HepG2 (cell line): Measurements from ENCODE around the gene GTF2E1. TPM values are rescaled to one million over a fixed set of nuclear protein-coding genes. Genes with fewer than 3 reads are reported as not detected.

ENCODE experiments used
- ATAC-seq: fragments of 200-7000 bp; cut with Tn5 transposase; 3 replicates; pipeline ENCODE4 v1.9.1; 2020; ENCODE audit warnings: mild to moderate bottlenecking, moderate library complexity
- BruUV-seq: library from RNA; stranded (reverse); fragments of 400-500 nt; replicated peaks from 2 replicates; lab custom pipeline; 2021; lab: Mats Ljungman, UMichigan
- CTCF ChIA-PET: fragments of 300-600 bp; formaldehyde crosslinking; extraction: SDS; loops from one replicate; lab custom pipeline; 2021; ENCODE audit warnings: low total read pairs, inconsistent platforms, low intra/inter-chr PET ratio; lab: Yijun Ruan, JAX
- POLR2A ChIA-PET: fragments of 350-600 bp; sonication (Branson Sonifier 250); formaldehyde crosslinking; loops from one replicate; lab custom pipeline; 2020; ENCODE audit warnings: antibody characterized with exemption, inconsistent platforms; lab: Yijun Ruan, JAX
- DNase-seq: peaks from one replicate; pipeline ENCODE4 v3.0.0-alpha.2; 2015; ENCODE audit warnings: low spot score
- FAIRE-seq: peaks from 3 replicates; lab custom pipeline; 2011; peaks lifted over from hg19 to GRCh38; lab: Jason Lieb, UNC
- H2AFZ ChIP-seq: one replicate; pipeline ENCODE4 v1.6.1; 2011; ENCODE audit warnings: low read length, inconsistent platforms
- H3K27ac ChIP-seq: fragments of 300-600 bp; 3 replicates; pipeline ENCODE4 v1.8.0; 2011; ENCODE audit warnings: mixed run types, mild to moderate bottlenecking, mixed read lengths, low read length, inconsistent platforms; ENCODE audit not compliant: insufficient read depth; ENCODE audit errors: extremely low read length
- H3K27me3 ChIP-seq, 2 experiments: fragments of 200-600 bp in 1 of 2; 2 replicates in 1 of 2; 3 replicates in 1 of 2; pipeline versions ENCODE4 v1.6.0 to v1.8.0; 2011; ENCODE audit warnings: low read length in 2 of 2, mild to moderate bottlenecking in 2 of 2, moderate library complexity in 2 of 2, inconsistent platforms in 1 of 2; ENCODE audit not compliant: insufficient read depth in 2 of 2, control insufficient read depth in 1 of 2
- H3K36me3 ChIP-seq, 2 experiments: fragments of 200-600 bp in 1 of 2; replicated peaks in 1 of 2; 2 replicates in 1 of 2; 3 replicates in 1 of 2; pipeline versions ENCODE4 v1.5.1 to v1.8.0; 2011; ENCODE audit warnings: low read length in 2 of 2, inconsistent platforms in 1 of 2; ENCODE audit not compliant: insufficient read depth in 2 of 2, control insufficient read depth in 1 of 2
- H3K4me1 ChIP-seq: 2 replicates; pipeline ENCODE4 v1.5.1; 2012; ENCODE audit warnings: low read length, inconsistent platforms; ENCODE audit not compliant: insufficient read depth
- H3K4me2 ChIP-seq: 2 replicates; pipeline ENCODE4 v1.6.0; 2011; ENCODE audit warnings: low read depth, low read length, inconsistent platforms
- H3K4me3 ChIP-seq, 3 experiments: fragments of 200-600 bp in 1 of 3; sonication (generic), shearing (Covaris generic) in 1 of 3; replicated peaks in 1 of 3; 2 replicates each; pipeline ENCODE4 v1.5.1; 2011 to 2016; ENCODE audit warnings: low read length in 3 of 3, inconsistent platforms in 2 of 3, low read depth in 2 of 3, mild to moderate bottlenecking in 2 of 3, control low read depth in 1 of 3, mixed read lengths in 1 of 3; ENCODE audit not compliant: insufficient read depth in 1 of 3
- H3K79me2 ChIP-seq: one replicate; pipeline ENCODE4 v1.6.1; 2011; ENCODE audit warnings: low read length, inconsistent platforms; ENCODE audit not compliant: insufficient read depth
- H3K9ac ChIP-seq: 2 replicates; pipeline ENCODE4 v1.6.0; 2011; ENCODE audit warnings: mild to moderate bottlenecking, low read depth, low read length, inconsistent platforms; ENCODE audit not compliant: insufficient read depth
- H3K9me3 ChIP-seq: 2 replicates; pipeline ENCODE4 v1.5.1; 2012; ENCODE audit warnings: mild to moderate bottlenecking, low read length
- H4K20me1 ChIP-seq: 2 replicates; pipeline ENCODE4 v1.6.0; 2011; ENCODE audit warnings: inconsistent platforms, mild to moderate bottlenecking, low read length, moderate library complexity; ENCODE audit not compliant: insufficient read depth
- AGO1 ChIP-seq: fragments of 200-400 bp; formaldehyde crosslinking; IDR thresholded peaks from 2 replicates; pipeline ENCODE4 v1.6.1; 2017; ENCODE audit warnings: mild to moderate bottlenecking, low read depth, low read length, moderate library complexity; ENCODE audit not compliant: poor library complexity, severe bottlenecking
- ARHGAP35 ChIP-seq: sonication (generic); formaldehyde crosslinking; IDR thresholded peaks from 2 replicates; pipeline ENCODE4 v1.9.0; 2022; ENCODE audit warnings: mild to moderate bottlenecking, inconsistent platforms, moderate library complexity, missing genetic modification reagents, borderline replicate concordance
- ARNT2 ChIP-seq: sonication (generic); formaldehyde crosslinking; IDR thresholded peaks from 2 replicates; pipeline ENCODE4 v1.8.0; 2022; ENCODE audit warnings: mild to moderate bottlenecking, low read depth, missing genetic modification reagents, moderate library complexity
- FOXA3 ChIP-seq: IDR thresholded peaks from 2 replicates; pipeline ENCODE4 v1.6.1; 2016; ENCODE audit warnings: missing genetic modification reagents, missing compliant biosample characterization
- MAFF ChIP-seq: IDR thresholded peaks from 2 replicates; pipeline ENCODE4 v1.6.1; 2011; ENCODE audit warnings: low read depth, low read length, improper control_type of control experiment
- MBD4 ChIP-seq: IDR thresholded peaks from 2 replicates; pipeline ENCODE4 v1.6.1; 2012; ENCODE audit warnings: low read length, inconsistent platforms, borderline replicate concordance
- MTF1 ChIP-seq: sonication (generic); formaldehyde crosslinking; IDR thresholded peaks from 2 replicates; pipeline ENCODE4 v1.5.0; 2020; ENCODE audit warnings: missing genetic modification reagents
- NR2F2 ChIP-seq: IDR thresholded peaks from 2 replicates; pipeline ENCODE4 v1.6.1; 2012; ENCODE audit warnings: low read depth, inconsistent platforms, borderline replicate concordance
- RARG ChIP-seq: sonication (generic); formaldehyde crosslinking; IDR thresholded peaks from 2 replicates; pipeline ENCODE4 v1.4.0; 2020; ENCODE audit warnings: low read depth, mild to moderate bottlenecking, missing genetic modification reagents
- SOX6 ChIP-seq, 2 experiments: fragments of 450-650 bp in 1 of 2; sonication (generic) in 1 of 2; formaldehyde crosslinking in 1 of 2; IDR thresholded peaks; 2 replicates each; pipeline versions ENCODE4 v1.4.0 to v1.6.1; 2017 to 2020; ENCODE audit warnings: antibody characterized with exemption in 1 of 2, mild to moderate bottlenecking in 1 of 2, missing genetic modification reagents in 1 of 2
- TARDBP ChIP-seq: sonication (generic); formaldehyde crosslinking; IDR thresholded peaks from 2 replicates; pipeline ENCODE4 v1.8.0; 2022; ENCODE audit warnings: mild to moderate bottlenecking, missing genetic modification reagents
- TEAD3 ChIP-seq: optimal IDR thresholded peaks from 2 replicates; pipeline ENCODE3; 2016; ENCODE audit warnings: borderline replicate concordance
- ZBTB25 ChIP-seq: IDR thresholded peaks from 2 replicates; pipeline ENCODE4 v1.6.1; 2018; ENCODE audit warnings: missing genetic modification reagents
- ZNF296 ChIP-seq: sonication (generic); formaldehyde crosslinking; conservative IDR thresholded peaks from 2 replicates; pipeline ENCODE4 v1.5.0; 2020; ENCODE audit warnings: mild to moderate bottlenecking, missing genetic modification reagents
- ZNF354B ChIP-seq: sonication (generic); formaldehyde crosslinking; IDR thresholded peaks from 2 replicates; pipeline ENCODE4 v1.8.0; 2022; ENCODE audit warnings: mild to moderate bottlenecking, missing genetic modification reagents
- ZNF782 ChIP-seq: sonication (generic); formaldehyde crosslinking; IDR thresholded peaks from 2 replicates; pipeline ENCODE4 v1.4.0; 2020; ENCODE audit warnings: missing genetic modification reagents, mild to moderate bottlenecking, borderline replicate concordance
- ZNF883 ChIP-seq: sonication (generic); formaldehyde crosslinking; IDR thresholded peaks from 2 replicates; pipeline ENCODE4 v1.5.1; 2020; ENCODE audit warnings: mild to moderate bottlenecking, missing genetic modification reagents; ENCODE audit errors: not compliant biosample characterization
- WGBS: methylation state at CpG from one replicate; pipeline ENCODE4 v1.1.6; 2017; ENCODE audit warnings: low lambda C conversion rate; 5-methylcytosine and 5-hydroxymethylcytosine counted together
- in situ Hi-C: cut with HindIII; loops from 2 replicates; pipeline ENCODE4 v1.10.0; 2017; ENCODE audit warnings: low pct_unique_long_range_greater_than_20kb; ENCODE audit not compliant: extremely low pct_ligation_motif_present
- intact Hi-C: fragments of 100-400 bp; cut with micrococcal nuclease; formaldehyde crosslinking; loops from one replicate; pipeline ENCODE4 v1.10.0; 2022; ENCODE audit not compliant: unreplicated experiment
- polyA plus RNA-seq, 8 experiments: library from polyadenylated mRNA; depleted of rRNA in 3 of 8; stranded (reverse) in 7 of 8; unstranded in 1 of 8; fragments of >200 nt; fragmentation: Illumina TruSeq in 4 of 8; extraction: Trizol in 4 of 8; gene quantifications; 2 replicates each; pipeline versions ENCODE4 v1.2.1 to v1.2.3, GENCODE V29; 2011 to 2016; ENCODE audit warnings: low read depth in 4 of 8, missing spikeins in 1 of 8, mixed read lengths in 1 of 8; ENCODE audit not compliant: insufficient read depth in 1 of 8
- total RNA-seq, 5 experiments: library from RNA; depleted of rRNA; stranded (reverse); fragments of >200 nt; fragmentation: Illumina TruSeq; extraction: Trizol; gene quantifications; 2 replicates each; pipeline ENCODE4 v1.2.3, GENCODE V29; 2016; ENCODE audit warnings: low read depth in 1 of 5

The GTF2E1 gene
- total and polyA plus RNA-seq, 2 of the 13 experiments (the other 11 are each of a cell fraction or from before 2014, with no cell fraction given), result 7.7 to 21.5 TPM

GRCh38 chr3:120778776-120779175 is 36.2 kb downstream of the GTF2E1 start:
- intact Hi-C loops (no loop called here), in situ Hi-C loops (no loop called here)

GRCh38 chr3:120780977-120781376 is 38.4 kb downstream of the GTF2E1 start:
- Histone ChIP-seq H3K9me3 (no peaks in the 10 kb centered on the region), H3K4me2 (no peak overlapping the region), H3K9ac (no peak overlapping the region), H3K27me3 (no peaks in the 10 kb centered on the region), H3K4me1 (no peaks in the 10 kb centered on the region), H3K36me3 (peaks cover 5 to 34% of the 10 kb centered on the region in 2 experiments; a peak in 4 of 5 replicates), H4K20me1 (no peaks in the 10 kb centered on the region), H3K4me3 (no peak overlapping the region), H2AFZ (no peak overlapping the region), H3K79me2 (no peaks in the 10 kb centered on the region), H3K27ac (no peak overlapping the region)
- FAIRE-seq (no peak), DNase-seq (no peak), ATAC-seq (no peak)
- CTCF ChIA-PET, result no interaction called here
- TF ChIP-seq MAFF (no peak), ZBTB25 (CRISPR knock-in tag) (no peak), ZNF782 (CRISPR knock-in tag) (no peak), NR2F2 (no peak), ZNF354B (CRISPR knock-in tag) (no peak), ARHGAP35 (no peak), TEAD3 (CRISPR knock-in tag) (no peak)
- in situ Hi-C loops, result no loop called here
- 98% methylated on average over 13 of the region's 13 CpGs for WGBS
- POLR2A ChIA-PET, result no interaction called here
- BruUV-seq, result no TSS peak
- intact Hi-C loops, result no loop called here

More at GRCh38 chr3:120778776-120779175, 36.2 kb downstream of the GTF2E1 start:
- BruUV-seq, result no TSS peak
- H2AFZ ChIP-seq, result no peak overlapping the region
- ChIA-PET CTCF (no interaction called here), POLR2A (no interaction called here)
- peaks cover 7 to 53% of the 10 kb centered on the region in 2 experiments for H3K36me3 ChIP-seq
- TF ChIP-seq TARDBP (CRISPR knock-in tag) (no peak), SOX6 (IDR thresholded peaks at IDR 0.05) (no peak), SOX6 (CRISPR knock-in tag; IDR thresholded peaks at IDR 0.05) (no peak), ZNF296 (CRISPR knock-in tag) (no peak), AGO1 (no peak), MTF1 (CRISPR knock-in tag) (no peak), RARG (CRISPR knock-in tag) (no peak), FOXA3 (CRISPR knock-in tag) (no peak), ZNF883 (CRISPR knock-in tag) (no peak), MBD4 (no peak), ARNT2 (no peak)
- no peak overlapping the region for H3K9ac ChIP-seq
- no peaks in the 10 kb centered on the region for H3K79me2 ChIP-seq
- no peaks in the 10 kb centered on the region for H3K9me3 ChIP-seq
- no peaks in the 10 kb centered on the region for H4K20me1 ChIP-seq
- ATAC-seq (no peak), DNase-seq (no peak), FAIRE-seq (no peak)
- H3K4me3 ChIP-seq, result no peak overlapping the region
- 95% methylated on average over 3 of the region's 3 CpGs for whole genome bisulfite sequencing
- no peaks in the 10 kb centered on the region for H3K27me3 ChIP-seq
- H3K4me2 ChIP-seq, result no peak overlapping the region
- H3K27ac ChIP-seq, result no peak overlapping the region
- H3K4me1 ChIP-seq, result no peaks in the 10 kb centered on the region
